ENCODE results near the gene CCDC102A.

- no peak for TF ChIP-seq POLR2A (IDR thresholded peaks at IDR 0.05)
- no peak for TF ChIP-seq CTCF (IDR thresholded peaks at IDR 0.05)
- TF ChIP-seq POLR2AphosphoS5 (IDR thresholded peaks at IDR 0.05) = no peak
- TF ChIP-seq EP300 (IDR thresholded peaks at IDR 0.05) = no peak
Observed at GRCh38 chr16:57532266-57532625, 4.1 kb downstream of the CCDC102A start.

All from gastroesophageal sphincter (tissue), 3 donors.